Jurkat, Clone E6-1 (cell line): ENCODE data around the gene KCNJ13. TPM values are rescaled to one million over a fixed set of nuclear protein-coding genes. Genes with fewer than 3 reads are reported as not detected.

ENCODE experiments used
- DNase-seq: peaks from one replicate; pipeline ENCODE4 v3.0.0-alpha.2; 2011; ENCODE audit warnings: low read depth, low spot score
- H3K4me3 ChIP-seq: 2 replicates; pipeline ENCODE4 v1.5.1; 2011; ENCODE audit warnings: mild to moderate bottlenecking, low read length, control low read depth, moderate library complexity
- polyA plus RNA-seq: library from polyadenylated mRNA; unstranded; fragments of >200 nt; gene quantifications from one replicate; pipeline ENCODE4 v1.2.1, GENCODE V29; 2012; ENCODE audit warnings: missing spikeins; ENCODE audit not compliant: insufficient read length, insufficient read depth

KCNJ13 gene
- not detected for polyA plus RNA-seq

DNA sequence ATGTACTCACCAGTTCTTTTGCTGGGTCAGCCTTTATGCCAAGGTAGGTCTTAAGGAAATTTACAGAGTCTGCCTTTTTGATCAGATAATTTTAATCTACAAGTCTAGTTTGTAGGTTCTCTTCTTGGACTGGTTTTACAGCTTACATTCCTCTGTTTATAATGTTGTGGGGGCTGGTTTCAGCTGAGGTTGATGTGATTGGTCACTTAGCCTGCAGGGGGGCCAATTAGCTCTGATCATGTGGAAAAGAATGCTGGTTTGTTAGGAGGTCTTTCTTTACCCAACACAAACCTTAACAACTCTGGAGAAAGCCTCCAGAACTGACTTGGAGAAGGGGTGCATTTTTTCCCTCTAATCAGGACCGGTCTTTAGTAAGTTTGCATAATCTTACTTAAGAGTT is at the start of gene KCNJ13:
KCNJ13 (minus strand) TSS at position 131 of the 400 bp plus-strand sequence. CDS start 5,203 bp downstream, outside the sequence.
- no peak for DNase-seq
- H3K4me3 ChIP-seq: no peak within 1 kb of the TSS

DNA sequence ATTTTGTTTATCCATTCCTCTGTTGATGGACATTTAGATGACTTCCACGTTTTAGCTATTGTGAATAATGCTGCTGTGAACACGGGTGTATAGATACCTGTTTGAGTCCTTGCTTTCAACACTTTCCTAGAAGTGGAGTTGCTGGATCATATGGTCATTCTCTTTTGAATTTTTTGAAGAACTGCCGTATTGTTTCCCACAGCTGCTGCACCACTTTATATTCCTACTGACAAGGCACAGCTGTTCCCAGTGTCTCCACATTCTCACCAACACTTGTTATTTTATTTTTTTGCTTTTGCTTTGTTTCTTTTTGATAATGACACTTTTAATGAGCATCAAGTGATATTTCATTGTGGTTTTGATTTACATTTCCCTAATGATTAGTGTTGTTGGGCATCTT is 41.4 kb upstream of the KCNJ13 start:
- no peak overlapping the region for H3K4me3 ChIP-seq

DNA sequence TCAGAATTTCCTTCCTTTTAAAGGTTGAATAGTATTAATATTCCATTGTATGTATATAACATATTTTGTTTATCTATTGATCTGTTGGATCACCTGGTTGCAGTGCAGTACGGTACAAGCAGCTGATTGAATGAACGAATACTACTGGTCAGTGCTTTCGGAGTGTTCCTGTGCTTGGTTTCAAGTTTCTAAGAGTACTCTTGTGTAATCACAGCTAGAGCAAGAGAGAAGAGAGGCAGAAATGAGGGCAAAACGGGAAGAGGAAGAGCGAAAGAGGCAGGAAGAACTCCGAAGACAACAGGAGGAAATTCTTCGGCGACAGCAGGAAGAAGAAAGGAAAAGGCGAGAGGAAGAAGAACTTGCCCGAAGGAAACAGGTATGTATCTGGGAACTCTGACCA is 40.3 kb upstream of the KCNJ13 start:
- no peak for DNase-seq
- no peak overlapping the region for H3K4me3 ChIP-seq

More for the DNA sequence above, 41.4 kb upstream of the KCNJ13 start:
- DNase-seq: no peak

DNA sequence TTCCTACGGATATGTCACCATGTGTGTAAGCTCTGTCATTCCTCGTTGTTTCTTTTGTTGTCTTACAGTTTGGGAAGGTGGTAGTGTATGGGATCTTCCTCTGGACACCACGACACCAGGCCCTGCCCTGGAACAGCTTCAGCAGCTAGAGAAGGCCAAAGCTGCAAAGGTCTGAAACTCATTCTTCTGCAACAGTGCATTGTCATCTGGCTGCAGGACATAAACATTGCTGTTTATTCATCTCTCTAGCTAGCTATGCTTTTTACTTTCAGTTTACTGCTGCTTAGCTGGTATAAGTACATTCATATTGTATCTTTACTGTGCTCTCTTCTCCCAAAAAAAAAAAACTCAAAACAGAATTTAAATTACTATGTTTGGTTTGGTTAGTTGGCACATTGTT is 39.2 kb upstream of the KCNJ13 start:
- no peak overlapping the region for H3K4me3 ChIP-seq
- no peak for DNase-seq

DNA sequence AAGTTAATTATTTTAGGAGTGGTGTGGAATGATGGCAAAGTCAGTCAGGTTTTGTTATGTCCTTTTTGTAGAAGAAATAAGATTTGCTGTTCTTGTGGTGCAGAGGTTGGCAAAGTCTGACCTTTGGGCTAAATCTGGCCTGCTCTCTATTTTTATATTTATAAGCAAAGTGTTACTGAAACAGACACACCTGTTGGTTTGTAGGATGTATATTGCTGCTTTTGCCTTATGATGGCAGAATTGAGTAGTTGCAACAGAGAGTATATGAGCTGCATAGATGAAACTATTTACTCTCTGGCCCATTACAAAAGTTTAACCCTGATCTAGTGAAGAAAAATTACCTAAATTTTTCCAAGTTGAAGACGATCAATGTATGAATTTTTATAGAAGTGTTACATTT is 34.1 kb upstream of the KCNJ13 start:
- no peak for DNase-seq
- no peak overlapping the region for H3K4me3 ChIP-seq

DNA sequence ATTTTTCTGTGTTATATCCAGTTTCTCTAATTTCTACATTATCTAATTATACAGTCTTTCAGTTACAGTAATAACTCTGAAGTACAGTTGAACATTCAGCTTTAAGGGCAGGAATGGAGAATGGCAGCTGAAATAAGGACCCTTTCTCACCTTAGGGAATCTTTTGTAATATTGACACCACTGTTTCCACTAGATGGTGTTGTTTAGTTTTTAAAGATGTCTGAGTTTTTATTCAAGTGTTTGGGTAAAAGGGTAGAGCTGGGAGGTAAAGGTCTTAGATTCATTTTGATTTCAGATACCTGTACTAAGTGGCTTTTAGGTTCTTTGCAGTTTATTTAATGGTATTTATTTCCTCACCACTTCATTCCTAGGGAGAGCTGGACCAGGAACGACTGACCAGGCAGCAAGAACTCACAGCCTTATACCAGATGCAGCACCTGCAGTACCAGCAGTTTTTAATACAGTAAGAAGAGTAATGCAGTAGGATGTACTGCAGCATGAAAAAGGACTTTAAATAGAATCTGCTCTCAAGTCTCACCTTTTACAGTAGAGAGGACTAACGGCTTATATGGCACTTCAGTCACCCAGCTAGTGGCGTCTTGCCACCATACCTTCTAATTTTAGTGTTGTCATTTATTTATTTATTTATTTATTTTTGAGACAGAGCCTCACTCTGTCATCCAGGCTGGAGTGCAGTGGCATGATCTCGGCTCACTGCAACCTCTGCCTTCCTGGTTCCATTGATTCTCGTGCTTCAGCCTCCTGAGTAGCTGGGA is 33.2 kb upstream of the KCNJ13 start:
- peak; percentile 1 for DNase-seq
- H3K4me3 ChIP-seq: no peak overlapping the region

DNA sequence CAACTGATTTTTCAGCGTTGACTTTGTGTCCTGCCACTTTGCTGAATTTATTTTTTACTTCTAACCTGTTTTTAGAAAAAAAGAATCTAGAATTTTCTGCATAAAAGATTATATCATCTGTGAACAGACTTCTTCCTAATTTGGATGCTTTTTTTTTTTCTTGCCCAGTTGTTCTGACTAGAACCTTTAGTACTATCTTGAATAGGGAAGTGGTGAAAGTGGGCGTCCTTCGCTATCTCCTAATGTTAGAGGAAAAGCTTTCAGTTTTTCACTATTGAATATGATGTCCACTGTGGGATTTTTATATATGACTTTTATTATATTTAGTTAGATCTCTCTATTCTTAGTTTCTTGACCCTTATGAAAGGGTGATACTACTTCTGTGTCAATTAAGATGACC is 25.7 kb upstream of the KCNJ13 start:
- no peak overlapping the region for H3K4me3 ChIP-seq
- DNase-seq: no peak

DNA sequence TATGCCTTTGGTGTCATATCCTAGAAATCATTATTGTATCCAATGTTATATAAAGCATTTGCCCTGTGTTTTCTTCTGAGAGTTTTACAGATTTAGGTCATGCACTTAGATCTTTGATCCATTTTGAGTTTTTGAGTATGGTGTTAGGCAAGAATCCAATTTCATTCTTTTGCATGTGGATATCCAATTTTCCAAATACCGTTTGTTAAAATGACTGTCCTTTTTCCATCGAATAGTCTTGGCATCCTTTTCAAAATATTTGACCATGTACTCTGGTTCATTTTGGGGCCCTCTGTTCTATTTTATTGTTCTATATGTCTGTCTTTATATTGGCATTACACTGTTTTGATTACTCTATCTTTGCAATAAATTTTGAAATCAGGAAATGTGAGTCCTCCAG is 23.8 kb upstream of the KCNJ13 start:
- DNase-seq: no peak
- no peak overlapping the region for H3K4me3 ChIP-seq

DNA sequence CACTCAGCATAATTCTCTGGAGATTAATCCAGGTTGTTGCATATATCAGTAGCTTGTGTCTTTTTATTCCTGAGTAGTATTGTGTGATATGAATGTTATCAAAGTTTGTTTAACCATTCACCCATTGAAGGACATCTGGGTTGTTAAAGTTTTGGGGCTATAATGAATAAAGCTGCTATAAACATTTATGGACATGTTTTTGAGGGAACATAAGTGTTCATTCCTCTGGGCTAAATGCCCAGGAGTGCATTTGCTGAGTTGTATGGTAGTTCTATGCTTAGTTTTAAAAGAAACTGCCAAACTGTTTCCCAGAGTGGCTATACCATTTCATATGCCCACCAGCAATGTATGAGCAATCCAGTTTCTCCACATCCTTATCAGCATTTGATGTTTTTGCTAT is 21.8 kb upstream of the KCNJ13 start:
- H3K4me3 ChIP-seq: no peak overlapping the region

DNA sequence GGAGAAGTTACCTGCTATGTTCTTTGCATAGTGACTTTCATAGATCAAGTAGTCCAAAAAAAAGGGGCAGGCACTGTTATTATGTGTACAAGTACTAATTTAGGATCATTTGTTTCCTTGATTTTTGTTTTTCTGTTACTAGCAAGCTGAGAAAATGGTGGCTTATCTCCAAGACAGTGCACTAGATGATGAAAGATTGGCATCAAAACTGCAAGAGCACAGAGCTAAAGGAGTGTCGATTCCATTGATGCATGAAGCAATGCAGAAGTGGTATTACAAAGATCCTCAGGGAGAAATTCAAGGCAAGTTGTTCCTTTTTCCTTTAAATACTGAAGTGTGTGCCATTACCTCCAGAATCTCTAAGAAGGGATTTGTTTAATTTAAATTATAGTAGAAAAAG is 19.6 kb upstream of the KCNJ13 start:
- no peak for DNase-seq
- H3K4me3 ChIP-seq: no peak overlapping the region

More for the DNA sequence above, 21.8 kb upstream of the KCNJ13 start:
- DNase-seq: no peak

DNA sequence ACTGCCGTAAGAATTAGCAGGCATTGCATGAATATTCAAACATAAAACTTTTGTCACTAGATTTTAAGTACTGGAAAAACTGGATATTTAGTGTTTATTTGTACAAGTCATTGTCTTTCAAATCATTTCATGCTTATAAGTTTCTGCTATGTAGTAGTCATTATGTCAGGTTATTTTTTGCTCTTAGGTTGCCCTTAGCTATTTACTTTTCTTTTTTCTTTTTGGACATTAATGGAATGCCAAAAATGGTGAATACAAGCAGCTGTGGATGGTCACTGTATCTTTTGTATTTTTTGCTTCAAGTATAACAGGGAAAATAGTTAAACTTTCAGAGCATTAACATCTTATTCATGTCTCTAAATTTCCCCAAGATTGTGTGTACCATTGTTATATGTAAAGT is 18.6 kb upstream of the KCNJ13 start:
- H3K4me3 ChIP-seq: no peak overlapping the region
- DNase-seq: no peak

DNA sequence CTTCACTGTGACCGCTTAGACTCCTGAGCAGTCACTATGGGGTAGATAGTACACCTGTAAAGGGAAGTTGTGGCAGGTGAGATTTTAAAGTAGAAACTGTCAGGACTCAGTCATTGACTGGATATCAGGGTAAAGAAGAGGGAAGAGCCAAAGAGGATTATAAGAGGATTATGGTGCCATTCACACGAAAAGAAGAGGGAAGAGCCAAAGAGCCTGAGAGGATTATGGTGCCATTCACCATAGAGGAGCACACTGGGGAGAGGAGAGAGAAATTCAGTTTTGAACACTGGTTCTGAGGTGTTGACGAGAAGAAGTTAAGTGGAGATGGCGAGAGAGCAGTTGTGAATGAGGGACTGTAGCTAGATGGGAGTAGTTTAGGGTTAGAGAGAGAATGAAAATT is 16.9 kb upstream of the KCNJ13 start:
- H3K4me3 ChIP-seq: no peak overlapping the region
- DNase-seq: no peak

DNA sequence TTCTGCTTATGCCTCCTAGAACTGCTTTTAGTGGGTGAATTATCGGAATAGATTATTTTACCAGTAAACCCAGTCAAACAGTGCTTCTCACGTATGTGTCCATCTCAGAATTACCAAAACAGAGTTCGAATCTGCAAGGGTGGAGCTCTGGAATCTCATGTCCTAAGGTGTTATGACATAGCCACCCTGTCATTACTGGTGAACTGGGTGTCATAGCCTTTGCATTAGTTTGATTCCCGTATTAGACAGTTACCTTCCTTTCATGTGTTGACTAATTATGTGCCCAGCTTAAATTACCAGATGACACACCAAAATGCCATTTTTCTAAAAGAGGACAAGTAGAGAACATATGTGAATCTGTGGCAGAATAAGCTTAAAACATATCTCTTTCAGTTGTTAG is 15.2 kb upstream of the KCNJ13 start:
- H3K4me3 ChIP-seq: no peak overlapping the region
- no peak for DNase-seq

DNA sequence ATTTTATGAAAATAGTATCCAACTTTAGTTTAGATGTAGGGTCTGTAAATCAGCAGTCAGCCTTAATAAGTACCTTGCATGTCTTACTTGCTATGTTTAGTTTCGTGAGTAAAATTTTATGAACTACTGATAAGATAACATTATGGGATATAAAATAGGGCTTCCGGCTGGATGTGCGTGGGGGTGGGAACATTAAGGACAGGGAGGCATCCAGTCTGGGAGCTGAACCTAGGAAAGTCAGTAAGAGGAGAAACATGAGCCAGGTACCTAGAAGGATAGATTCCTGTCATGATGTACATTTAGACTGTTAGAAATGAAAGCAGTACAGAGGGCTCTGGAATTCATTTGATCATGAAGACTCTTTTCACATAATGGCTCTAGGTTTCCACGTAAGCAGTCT is 12.7 kb upstream of the KCNJ13 start:
- no peak for DNase-seq
- no peak overlapping the region for H3K4me3 ChIP-seq

DNA sequence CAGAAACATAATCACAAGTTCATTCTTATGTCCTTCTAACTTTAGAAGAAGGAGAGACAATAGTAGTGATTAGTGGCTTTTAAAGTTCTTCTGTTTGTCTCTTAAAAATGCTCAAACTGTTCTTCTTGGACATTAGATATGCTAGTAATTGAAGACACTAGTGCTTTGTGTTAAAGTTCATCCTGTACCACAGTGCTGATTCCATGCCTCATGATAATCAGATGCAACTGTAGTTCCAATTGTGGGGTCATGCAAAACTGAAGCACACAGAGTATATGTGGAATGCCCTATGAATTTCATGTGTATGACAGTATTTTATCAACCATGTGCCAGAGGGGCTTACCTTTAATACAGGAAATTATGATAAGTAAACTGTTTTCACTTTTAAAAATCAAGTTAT is 11.4 kb upstream of the KCNJ13 start:
- no peak for DNase-seq
- H3K4me3 ChIP-seq: no peak overlapping the region

DNA sequence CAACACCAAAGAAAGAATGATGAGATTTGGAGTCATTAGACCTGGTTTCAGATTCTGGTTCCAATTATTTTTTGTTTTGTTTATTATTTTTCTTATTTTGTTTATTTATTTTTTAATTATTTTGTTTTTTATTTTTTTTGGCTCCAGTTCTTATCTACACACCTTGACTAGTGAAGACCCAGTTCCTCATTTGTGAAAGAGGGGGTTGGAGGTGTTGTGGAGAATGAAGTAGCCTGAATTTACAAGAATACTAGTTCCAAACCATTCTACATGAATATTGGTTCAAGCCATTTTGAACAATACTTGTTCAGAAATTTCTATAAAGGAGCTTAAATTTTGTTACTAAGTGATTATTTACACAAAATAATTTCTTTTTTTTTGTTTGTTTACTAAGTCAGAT is 6.9 kb upstream of the KCNJ13 start:
- DNase-seq: no peak
- no peak overlapping the region for H3K4me3 ChIP-seq

DNA sequence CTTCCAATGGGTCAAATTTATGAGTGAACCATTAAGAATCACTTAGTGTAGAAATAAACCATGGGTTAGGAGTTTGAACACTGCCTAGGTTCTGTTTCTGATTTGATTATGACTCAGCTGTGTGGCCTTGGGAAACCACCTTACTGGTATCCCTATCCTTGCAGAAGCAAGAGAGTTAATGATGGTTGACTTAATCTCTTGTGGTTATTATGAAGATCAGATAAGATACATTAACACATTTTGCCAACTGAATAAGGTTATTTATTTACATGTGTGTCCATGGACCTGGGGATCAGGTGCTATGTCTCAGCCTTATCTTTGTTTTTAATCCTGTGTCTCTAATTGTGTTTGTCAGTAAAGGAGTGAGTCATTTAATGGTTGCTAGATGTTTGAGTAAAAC is 5.4 kb upstream of the KCNJ13 start:
- H3K4me3 ChIP-seq: no peak overlapping the region
- peak; percentile 15 for DNase-seq

DNA sequence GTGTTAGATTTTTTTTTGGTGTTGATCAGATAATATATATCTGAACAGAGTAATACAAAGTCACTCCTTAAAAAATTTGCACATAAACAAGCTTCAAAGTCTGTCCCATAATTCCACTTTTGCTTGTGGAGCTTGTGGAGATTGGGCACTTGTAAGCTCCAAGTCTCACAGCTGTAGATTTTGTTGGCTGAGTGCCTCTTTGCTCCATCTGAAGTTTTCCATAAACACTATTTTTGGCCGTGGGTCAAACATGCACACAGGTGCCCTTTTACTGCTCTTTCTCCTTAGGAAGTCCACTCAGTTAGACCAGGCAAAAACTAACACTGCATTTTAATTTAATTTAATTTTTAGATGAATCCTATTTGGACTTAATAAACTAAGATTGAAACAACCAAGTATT is 3.6 kb upstream of the KCNJ13 start:
- DNase-seq: no peak
- H3K4me3 ChIP-seq: no peak overlapping the region

DNA sequence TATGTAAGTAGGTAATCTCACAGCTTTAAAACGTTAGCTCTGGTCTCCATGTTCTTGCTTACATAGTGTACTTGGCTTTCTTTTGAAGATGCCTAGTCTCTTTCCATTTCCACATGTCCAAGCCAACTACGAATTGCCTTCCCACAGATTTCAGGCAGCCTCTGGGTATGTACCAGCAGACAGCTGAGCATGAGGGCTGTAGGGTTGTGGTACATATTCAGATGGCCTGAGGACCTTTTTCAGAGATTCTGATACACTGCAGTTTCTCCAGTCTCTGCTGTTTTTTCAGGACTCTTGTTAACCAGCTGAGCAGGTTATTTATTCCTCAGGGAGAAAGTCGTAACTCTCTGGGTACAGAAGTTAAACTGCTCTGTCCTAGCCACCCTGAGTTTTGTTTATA is 3.1 kb upstream of the KCNJ13 start:
- DNase-seq: no peak
- H3K4me3 ChIP-seq: no peak overlapping the region

DNA sequence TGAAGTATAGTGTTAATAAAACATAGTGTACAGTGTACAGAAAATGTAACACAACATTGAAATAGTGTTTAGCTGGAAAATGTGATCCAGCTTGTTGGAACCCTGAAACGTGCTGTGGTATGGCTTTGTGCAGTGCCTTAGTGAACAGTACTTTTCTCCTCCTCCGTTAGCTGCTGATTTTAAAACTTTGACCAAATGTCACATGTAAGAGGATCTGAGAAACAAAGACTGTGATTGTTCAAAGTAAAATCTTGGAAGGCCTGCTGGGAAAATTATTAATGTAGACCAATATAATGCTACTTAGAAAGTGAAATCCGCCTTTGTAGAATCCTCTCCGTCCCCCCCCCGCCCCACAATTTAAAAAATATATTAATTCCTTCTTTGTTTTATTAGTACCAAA is 911 bp upstream of the KCNJ13 start:
- DNase-seq: no peak
- H3K4me3 ChIP-seq: no peak overlapping the region

DNA sequence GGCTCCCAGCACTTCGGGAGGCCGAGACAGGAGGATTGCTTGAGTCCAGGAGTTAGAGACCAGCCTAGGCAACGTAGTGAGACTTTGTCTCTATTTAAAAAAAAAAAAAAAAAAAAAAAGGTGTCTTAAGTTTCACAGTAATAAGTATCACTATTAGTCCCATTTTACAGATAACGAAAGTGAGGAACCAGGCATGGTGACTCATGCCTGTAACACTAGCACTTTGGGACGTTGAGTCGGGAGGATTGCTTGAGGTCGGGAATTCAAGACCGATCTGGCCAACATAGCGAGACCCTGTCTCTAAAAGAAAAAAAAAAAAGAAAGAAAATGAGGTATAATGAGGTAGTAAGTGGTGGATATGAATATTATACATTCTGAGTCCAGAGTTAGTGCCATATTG is 2.5 kb downstream of the KCNJ13 start:
- H3K4me3 ChIP-seq: no peak overlapping the region
- no peak for DNase-seq
